BLaER1 treated with 17β-estradiol and CSF1 and Interleukin-3, amounts not matched to agents 10 nM and 100 nM (cell line): ENCODE measurements around the gene KCNJ8.
"Not testable (repeated sequence)": the region's sequence is repeated elsewhere in the genome, so short reads cannot be mapped to it uniquely, and the experiment has no call there.

Source experiments
- H3K27ac ChIP-seq, 11 experiments: shearing (Covaris generic); formaldehyde crosslinking; 2 replicates each; pipeline ENCODE4 v1.8.1; 2022
- H3K27me3 ChIP-seq, 11 experiments: shearing (Covaris generic); formaldehyde crosslinking; 2 replicates each; pipeline ENCODE4 v1.8.1; 2022
- H3K36me3 ChIP-seq, 11 experiments: shearing (Covaris generic); formaldehyde crosslinking; 2 replicates each; pipeline ENCODE4 v1.8.1; 2022
- H3K4me1 ChIP-seq, 10 experiments: shearing (Covaris generic); formaldehyde crosslinking; 2 replicates each; pipeline ENCODE4 v1.8.1; 2022
- H3K4me2 ChIP-seq, 11 experiments: shearing (Covaris generic); formaldehyde crosslinking; 2 replicates each; pipeline ENCODE4 v1.8.1; 2022
- H3K4me3 ChIP-seq, 10 experiments: shearing (Covaris generic); formaldehyde crosslinking; 2 replicates each; pipeline ENCODE4 v1.8.1; 2022
- H3K9ac ChIP-seq, 11 experiments: shearing (Covaris generic); formaldehyde crosslinking; 2 replicates each; pipeline ENCODE4 v1.8.1; 2022
- H3K9me3 ChIP-seq, 11 experiments: shearing (Covaris generic); formaldehyde crosslinking; replicated peaks in 1 of 11; 2 replicates each; pipeline ENCODE4 v1.8.1; 2022
- H4K20me1 ChIP-seq, 11 experiments: shearing (Covaris generic); formaldehyde crosslinking; 2 replicates each; pipeline ENCODE4 v1.8.1; 2022
- Cebpa-rat ChIP-seq, 11 experiments: shearing (Covaris generic); IDR thresholded peaks; 2 replicates each; pipeline ENCODE4 v1.8.1; 2022

Gene KCNJ8

DNA sequence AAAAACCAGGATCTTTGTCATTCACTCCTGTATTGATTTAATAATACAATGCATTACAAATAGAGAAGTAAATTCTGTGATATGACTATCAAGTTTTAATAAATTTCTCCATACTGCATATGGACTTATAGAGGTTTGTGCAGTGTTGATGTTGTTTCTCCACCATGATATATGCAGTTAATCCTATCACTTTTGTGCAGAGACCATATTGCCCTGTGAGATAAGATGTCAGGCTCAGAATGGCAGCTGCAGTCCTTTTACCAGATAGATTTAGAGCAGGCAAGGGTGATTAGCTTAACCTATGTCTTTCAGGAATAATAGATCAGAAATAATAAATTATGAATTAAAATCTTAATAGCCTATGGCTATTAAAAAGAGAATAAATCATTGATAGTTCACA, 38.6 kb upstream of the KCNJ8 start:
- Histone ChIP-seq H3K27me3 (no peaks in the 10 kb centered on the region), H3K4me2 (no peak overlapping the region), H3K9ac (no peak overlapping the region), H3K9me3 (peaks cover 0 to 18% (median 0%) of the 10 kb centered on the region in 11 experiments; a peak in 7 of 22 replicates), H3K4me3 (no peak overlapping the region), H4K20me1 (no peaks in the 10 kb centered on the region), H3K36me3 (no peaks in the 10 kb centered on the region), H3K4me1 (no peaks in the 10 kb centered on the region), H3K27ac (no peak overlapping the region)
- no peak for TF ChIP-seq Cebpa-rat (IDR thresholded peaks at IDR 0.05)

DNA sequence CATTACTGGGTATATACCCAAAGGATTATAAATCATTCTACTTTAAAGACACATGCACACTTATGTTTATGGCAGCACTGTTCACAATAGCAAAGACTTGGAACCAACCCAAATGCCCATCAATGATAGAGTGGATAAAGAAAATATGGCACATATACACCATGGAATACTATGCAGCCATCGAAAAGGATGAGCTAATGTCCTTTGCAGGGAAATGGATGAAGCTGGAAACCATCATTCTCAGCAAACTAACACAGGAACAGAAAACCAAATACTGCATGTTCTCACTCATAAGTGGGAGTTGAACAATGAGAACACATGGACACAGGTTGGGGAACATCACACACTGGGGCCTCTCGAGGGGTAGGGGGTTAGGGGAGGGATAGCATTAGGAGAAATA, 37.8 kb upstream of the KCNJ8 start:
- not testable (repeated sequence) for H3K4me1 ChIP-seq, H3K4me3 ChIP-seq, H4K20me1 ChIP-seq, H3K27me3 ChIP-seq, H3K4me2 ChIP-seq, H3K27ac ChIP-seq, H3K9ac ChIP-seq, H3K36me3 ChIP-seq
- H3K9me3 ChIP-seq = peaks cover 0 to 18% (median 0%) of the 10 kb centered on the region in 11 experiments; a peak in 7 of 22 replicates

DNA sequence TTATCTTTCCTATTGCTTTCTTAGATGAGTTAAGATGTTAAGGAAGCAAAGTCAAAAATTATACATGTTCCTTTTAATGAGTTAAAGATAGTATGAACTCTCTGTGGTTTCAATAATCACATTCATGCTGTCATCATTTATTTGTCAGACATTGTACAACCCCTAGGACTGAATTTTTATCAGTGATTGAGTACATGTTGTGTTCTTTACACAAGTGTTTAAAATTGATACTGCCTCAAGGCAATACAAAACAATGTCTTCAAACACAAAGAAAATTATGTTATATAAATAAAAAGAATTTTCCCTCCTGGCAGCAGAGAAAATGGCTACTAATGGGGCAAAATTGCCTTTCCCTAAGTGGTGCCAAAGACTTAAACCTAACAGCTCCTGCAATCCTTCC, 34.6 kb upstream of the KCNJ8 start:
- no peaks in the 10 kb centered on the region for H3K36me3 ChIP-seq
- no peaks in the 10 kb centered on the region for H3K4me1 ChIP-seq
- peaks cover 0 to 18% (median 0%) of the 10 kb centered on the region in 11 experiments; a peak in 7 of 22 replicates for H3K9me3 ChIP-seq
- no peaks in the 10 kb centered on the region for H4K20me1 ChIP-seq
- no peak for TF ChIP-seq Cebpa-rat (IDR thresholded peaks at IDR 0.05)
- H3K4me3 ChIP-seq = no peak overlapping the region
- H3K27me3 ChIP-seq = no peaks in the 10 kb centered on the region
- no peak overlapping the region for H3K9ac ChIP-seq
- H3K27ac ChIP-seq = no peak overlapping the region
- no peak overlapping the region for H3K4me2 ChIP-seq

DNA sequence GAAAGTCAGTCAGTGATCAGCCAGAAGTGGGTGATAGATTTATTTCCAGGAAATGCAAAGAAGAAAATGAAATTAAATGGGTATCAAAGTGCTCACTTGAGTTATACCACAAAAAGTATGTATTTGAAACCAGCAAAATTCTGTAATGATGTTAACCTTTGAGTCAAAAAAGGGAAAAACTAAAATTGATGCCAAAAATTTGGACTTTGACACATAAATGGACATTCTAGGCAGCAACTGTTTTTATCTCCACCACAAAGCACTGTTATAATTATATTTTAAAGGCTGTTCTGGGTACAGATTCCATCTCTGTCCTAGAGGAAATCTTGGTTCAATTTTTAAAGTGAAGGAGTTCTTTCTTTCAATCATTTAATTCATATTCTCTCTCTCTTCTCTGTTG, 31.7 kb upstream of the KCNJ8 start:
- TF ChIP-seq Cebpa-rat (IDR thresholded peaks at IDR 0.05) = no peak
- Histone ChIP-seq H3K27ac (no peak overlapping the region), H3K4me3 (no peak overlapping the region), H3K9me3 (peaks cover 0 to 16% (median 0%) of the 10 kb centered on the region in 11 experiments; a peak in 7 of 22 replicates), H3K27me3 (no peaks in the 10 kb centered on the region), H4K20me1 (no peaks in the 10 kb centered on the region), H3K4me1 (no peaks in the 10 kb centered on the region), H3K36me3 (no peaks in the 10 kb centered on the region), H3K4me2 (no peak overlapping the region), H3K9ac (no peak overlapping the region)

DNA sequence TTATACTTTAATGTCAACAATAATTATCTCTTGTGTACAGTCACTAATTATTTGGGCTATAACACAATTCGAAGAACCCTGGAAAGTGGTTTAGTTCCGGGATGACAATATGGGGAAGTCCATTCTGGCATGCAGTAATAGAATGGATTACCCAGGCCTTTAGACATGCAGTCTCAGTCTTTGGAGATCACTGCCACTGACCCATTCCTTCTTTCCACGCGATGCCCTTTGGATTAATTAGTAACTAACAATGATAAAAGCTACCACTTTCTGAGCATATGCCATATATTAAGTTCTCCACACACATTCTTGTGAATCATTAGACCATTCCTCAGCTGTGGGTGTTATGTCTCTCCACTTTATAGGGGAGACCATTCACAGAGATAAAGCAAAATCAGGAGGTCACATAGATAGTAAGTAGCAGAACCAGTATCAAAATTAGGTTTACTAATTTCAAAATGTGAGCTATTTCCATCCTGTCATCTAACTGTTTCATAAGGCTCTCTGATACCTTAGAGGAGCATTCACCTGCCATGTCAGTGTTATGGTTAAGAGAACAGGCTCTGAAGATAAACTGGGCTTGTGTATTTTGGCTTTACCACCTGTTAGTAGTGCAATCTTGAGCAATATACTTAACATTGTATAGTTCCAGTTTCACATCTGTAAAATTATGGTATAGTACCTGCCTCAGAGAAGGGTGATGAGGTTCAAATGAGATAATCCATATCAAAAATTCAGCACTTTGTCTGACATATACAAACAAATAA, 27.2 kb upstream of the KCNJ8 start:
- no peaks in the 10 kb centered on the region for H3K36me3 ChIP-seq
- H3K9ac ChIP-seq = no peak overlapping the region
- H3K9me3 ChIP-seq = no peaks in the 10 kb centered on the region
- H4K20me1 ChIP-seq = no peaks in the 10 kb centered on the region
- H3K27me3 ChIP-seq = no peaks in the 10 kb centered on the region
- no peak overlapping the region for H3K4me3 ChIP-seq
- no peak overlapping the region for H3K27ac ChIP-seq
- TF ChIP-seq Cebpa-rat (IDR thresholded peaks at IDR 0.05) = no peak
- H3K4me1 ChIP-seq = no peaks in the 10 kb centered on the region
- no peak overlapping the region for H3K4me2 ChIP-seq

DNA sequence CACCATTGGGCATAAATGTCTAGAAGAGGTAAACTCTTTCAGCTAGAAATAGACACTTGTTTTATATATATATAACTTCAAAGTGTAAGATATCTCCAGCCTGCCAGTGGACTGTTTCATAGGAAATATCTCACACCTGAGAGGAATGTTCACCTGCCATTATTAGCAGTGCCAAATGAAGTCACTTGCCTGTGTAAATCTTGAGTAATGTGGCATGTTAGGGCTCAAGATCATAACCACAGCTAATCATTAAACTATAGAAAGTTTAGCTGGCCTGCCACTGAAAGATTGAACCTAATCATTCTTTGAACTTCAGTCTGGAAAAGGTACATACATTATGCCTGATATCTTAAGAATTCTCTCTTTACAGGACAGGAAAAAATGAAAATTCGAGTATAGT, 25.5 kb upstream of the KCNJ8 start:
- H3K4me3 ChIP-seq = no peak overlapping the region
- no peak overlapping the region for H3K4me2 ChIP-seq
- H3K4me1 ChIP-seq = no peaks in the 10 kb centered on the region
- H3K27ac ChIP-seq = no peak overlapping the region
- no peaks in the 10 kb centered on the region for H3K36me3 ChIP-seq
- H3K27me3 ChIP-seq = no peaks in the 10 kb centered on the region
- no peak for TF ChIP-seq Cebpa-rat (IDR thresholded peaks at IDR 0.05)
- no peaks in the 10 kb centered on the region for H4K20me1 ChIP-seq
- no peaks in the 10 kb centered on the region for H3K9me3 ChIP-seq
- H3K9ac ChIP-seq = no peak overlapping the region

DNA sequence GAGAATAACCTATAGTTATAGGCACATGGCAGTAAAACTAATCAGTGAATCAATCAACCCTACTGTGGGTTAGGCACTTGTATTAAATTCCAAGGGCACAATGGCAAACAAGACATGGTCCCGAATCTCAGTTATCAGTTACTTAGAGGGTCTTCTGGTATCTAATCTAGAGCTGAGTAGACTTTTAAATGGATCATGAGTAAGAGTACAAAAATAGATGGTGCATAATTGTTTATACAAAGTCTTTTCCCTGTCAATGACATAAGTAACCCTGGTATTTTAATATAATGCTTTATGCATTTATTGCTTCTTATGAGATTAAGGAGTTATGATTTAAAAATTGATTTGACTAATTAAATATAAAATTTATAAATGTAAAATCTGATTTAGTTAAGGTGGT, 23.0 kb upstream of the KCNJ8 start:
- H3K4me3 ChIP-seq = no peak overlapping the region
- no peaks in the 10 kb centered on the region for H3K4me1 ChIP-seq
- no peaks in the 10 kb centered on the region for H3K9me3 ChIP-seq
- no peak for TF ChIP-seq Cebpa-rat (IDR thresholded peaks at IDR 0.05)
- H4K20me1 ChIP-seq = no peaks in the 10 kb centered on the region
- H3K27ac ChIP-seq = no peak overlapping the region
- no peak overlapping the region for H3K4me2 ChIP-seq
- no peaks in the 10 kb centered on the region for H3K36me3 ChIP-seq
- no peaks in the 10 kb centered on the region for H3K27me3 ChIP-seq
- no peak overlapping the region for H3K9ac ChIP-seq

DNA sequence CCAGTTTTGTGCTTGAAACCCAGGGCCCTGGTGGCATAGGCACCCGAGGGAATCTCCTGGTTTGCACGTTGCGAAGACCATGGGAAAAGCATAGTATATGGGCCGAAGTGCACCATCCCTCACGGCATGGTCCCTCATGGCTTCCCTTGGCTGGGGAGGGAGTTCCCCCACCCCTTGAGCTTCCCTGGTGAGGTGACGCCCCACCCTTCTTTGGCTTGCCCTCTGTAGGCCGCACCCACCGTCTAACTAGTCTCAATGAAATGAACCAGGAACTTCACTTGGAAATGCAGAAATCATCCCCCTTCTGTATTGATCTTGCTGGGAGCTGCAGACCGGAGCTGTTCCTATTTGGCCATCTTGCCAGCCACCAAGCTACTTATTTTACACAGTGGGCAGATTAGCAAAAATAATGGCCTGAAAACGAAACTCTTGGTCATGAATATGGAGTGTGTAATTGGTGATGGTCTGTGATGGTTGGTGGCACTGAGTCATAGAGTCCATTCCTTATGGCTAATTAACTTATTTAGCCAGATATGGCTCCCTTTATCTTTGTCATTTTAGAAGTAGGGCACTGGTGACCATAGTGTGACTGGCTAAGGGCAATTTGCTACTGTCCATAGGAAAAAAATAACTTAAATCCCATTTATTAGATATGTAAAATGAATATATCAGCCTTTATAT, 21.3 kb upstream of the KCNJ8 start:
- no peak overlapping the region for H3K4me2 ChIP-seq
- no peaks in the 10 kb centered on the region for H3K4me1 ChIP-seq
- H3K27ac ChIP-seq = no peak overlapping the region
- TF ChIP-seq Cebpa-rat (IDR thresholded peaks at IDR 0.05) = no peak
- no peak overlapping the region for H3K9ac ChIP-seq
- no peaks in the 10 kb centered on the region for H3K9me3 ChIP-seq
- no peaks in the 10 kb centered on the region for H3K27me3 ChIP-seq
- H4K20me1 ChIP-seq = no peaks in the 10 kb centered on the region
- H3K36me3 ChIP-seq = no peaks in the 10 kb centered on the region
- H3K4me3 ChIP-seq = no peak overlapping the region

DNA sequence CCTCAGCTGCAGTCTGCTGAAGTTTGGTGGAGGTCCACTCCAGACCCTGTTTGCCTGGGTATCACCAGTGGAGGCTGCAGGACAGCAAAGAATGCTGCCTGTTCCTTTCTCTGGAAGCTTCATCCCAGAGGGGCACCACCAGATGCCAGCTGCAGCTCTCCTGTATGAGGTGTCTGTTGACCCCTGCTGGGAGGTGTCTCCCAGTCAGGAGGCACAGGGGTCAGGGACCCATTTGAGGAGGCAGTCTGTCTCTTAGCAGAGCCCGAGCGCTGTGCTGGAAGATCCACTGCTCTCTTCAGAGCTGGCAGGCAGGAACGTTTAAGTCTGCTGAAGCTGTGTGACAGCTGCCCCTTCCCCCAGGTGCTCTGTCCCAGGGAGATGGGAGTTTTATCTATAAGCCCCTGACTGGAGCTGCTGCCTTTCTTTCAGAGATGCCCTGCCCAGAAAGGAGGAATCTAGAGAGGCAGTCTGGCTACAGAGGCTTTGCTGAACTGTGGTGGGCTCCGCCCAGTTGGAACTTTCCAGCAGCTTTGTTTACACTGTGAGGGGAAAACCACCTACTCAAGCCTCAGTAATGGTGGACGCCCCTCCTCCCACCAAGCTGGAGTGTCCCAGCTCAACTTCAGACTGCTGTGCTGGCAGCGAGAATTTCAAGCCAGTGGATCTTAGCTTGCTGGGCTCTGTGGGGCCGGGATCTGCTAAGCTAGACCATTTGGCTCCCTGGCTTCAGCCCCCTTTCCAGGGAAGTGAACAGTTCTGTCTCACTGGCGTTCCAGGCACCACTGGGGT, 20.5 kb upstream of the KCNJ8 start:
- not testable (repeated sequence) for H3K9me3 ChIP-seq, H4K20me1 ChIP-seq, H3K4me2 ChIP-seq, H3K9ac ChIP-seq, H3K27ac ChIP-seq, H3K36me3 ChIP-seq, H3K27me3 ChIP-seq, H3K4me1 ChIP-seq, H3K4me3 ChIP-seq

DNA sequence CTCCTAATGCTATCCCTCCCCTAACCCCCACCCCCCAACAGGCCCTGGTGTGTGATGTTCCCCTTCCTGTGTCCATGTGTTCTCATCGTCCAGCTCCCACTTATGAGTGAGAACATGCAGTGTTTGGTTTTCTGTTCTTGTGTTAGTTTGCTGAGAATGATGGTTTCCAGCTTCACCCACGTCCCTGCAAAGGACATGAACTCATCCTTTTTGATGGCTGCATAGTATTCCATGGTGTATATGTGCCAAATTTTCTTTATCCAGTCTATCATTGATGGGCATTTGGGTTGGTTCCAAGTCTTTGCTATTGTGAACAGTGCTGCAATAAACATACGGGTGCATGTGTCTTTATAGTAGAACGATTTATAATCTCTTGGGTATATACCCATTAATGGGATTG, 15.2 kb upstream of the KCNJ8 start:
- not testable (repeated sequence) for H3K4me3 ChIP-seq, H3K4me2 ChIP-seq, H3K27ac ChIP-seq, H4K20me1 ChIP-seq, H3K9ac ChIP-seq, H3K4me1 ChIP-seq, H3K9me3 ChIP-seq, H3K36me3 ChIP-seq, H3K27me3 ChIP-seq
